GM04504 (cell line): ENCODE results near the gene MYBBP1A.
"Not testable (repeated sequence)": the region's sequence is repeated elsewhere in the genome, so short reads cannot be mapped to it uniquely, and the experiment has no call there.

ENCODE experiments used
- DNase-seq: peaks from one replicate; pipeline ENCODE4 v3.0.0-alpha.2; 2012; ENCODE audit warnings: low read depth

Gene MYBBP1A

DNA sequence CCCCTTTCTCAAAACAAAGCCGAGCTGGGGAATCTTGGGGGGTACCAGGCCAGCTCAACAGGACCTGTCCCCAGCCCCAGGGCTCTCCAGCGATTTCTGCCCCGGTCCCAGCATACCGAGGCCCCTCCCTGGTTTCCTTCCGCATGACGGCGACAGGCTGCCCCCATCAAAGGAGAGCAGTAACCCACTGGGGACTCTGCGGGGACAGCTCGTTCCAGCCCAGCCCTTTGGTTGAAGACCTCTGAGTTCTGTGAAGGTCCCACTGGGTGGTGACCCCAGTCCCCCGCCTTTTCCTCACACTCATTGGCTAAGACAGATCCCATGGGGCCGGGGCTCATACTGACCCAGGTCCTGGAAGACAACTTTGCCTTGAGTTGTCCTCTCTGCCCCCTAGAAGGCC lies 33.2 kb upstream of the MYBBP1A start:
- no peak for DNase-seq

GRCh38 chr17:4587803-4588202 lies 32.6 kb upstream of the MYBBP1A start:
- DNase-seq = no peak

DNA sequence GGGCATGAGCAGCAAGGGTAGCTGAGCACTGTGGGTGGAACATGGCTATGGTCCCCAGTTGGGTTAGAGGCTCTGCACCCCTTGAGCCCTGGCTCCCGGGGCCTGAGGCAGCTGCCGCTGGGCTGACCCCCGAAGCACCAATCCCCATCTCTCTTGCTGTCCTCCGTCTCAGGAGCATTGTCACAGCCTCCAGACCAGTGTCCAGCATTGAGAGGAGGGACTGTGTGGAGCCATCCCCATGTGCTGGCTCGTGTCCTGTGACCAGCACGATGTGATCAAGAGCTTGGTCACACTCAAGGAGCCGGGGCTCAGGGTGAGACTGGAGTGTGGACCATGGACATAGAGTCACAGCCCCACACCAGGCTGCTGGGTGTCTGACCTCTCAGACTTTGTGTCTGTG lies 32.0 kb upstream of the MYBBP1A start:
- DNase-seq = no peak

GRCh38 chr17:4586043-4586442 lies 30.9 kb upstream of the MYBBP1A start:
- no peak for DNase-seq

GRCh38 chr17:4585638-4585994 lies 30.4 kb upstream of the MYBBP1A start:
- no peak for DNase-seq

GRCh38 chr17:4584917-4585637 lies 29.9 kb upstream of the MYBBP1A start:
- no peak for DNase-seq

- DNase-seq = no peak
These were observed 29.1 kb upstream of the MYBBP1A start, which contains the start of gene SMTNL2 for GRCh38 chr17:4584101-4584916. TSS of gene SMTNL2 (plus strand) at chr17:4584529. CDS start at chr17:4584606, 77 bp downstream.

- no peak for DNase-seq
These were observed 28.6 kb upstream of the MYBBP1A start for GRCh38 chr17:4583782-4584100.

GRCh38 chr17:4583206-4583605 lies 28.0 kb upstream of the MYBBP1A start:
- DNase-seq = no peak

DNA sequence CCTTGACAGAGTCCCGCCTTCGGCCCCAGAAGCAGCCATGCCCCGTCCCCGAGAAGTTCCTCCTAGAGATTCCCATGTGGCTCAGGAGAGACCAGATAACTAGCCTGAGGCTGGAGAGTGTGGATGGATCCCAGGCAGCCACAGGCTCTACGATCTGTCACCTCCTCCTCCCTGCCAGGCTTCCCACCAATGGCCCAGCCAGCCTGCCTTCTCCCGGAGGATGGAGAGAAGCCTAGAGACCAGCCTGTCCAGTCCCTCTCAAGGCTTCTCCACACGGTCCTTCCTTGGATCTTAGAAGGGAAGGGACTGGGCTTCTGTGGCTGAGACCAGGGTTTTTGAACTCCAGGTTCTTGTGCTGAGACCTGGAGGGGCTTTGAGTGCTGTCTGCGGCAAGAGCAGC lies 27.5 kb upstream of the MYBBP1A start:
- no peak for DNase-seq

DNA sequence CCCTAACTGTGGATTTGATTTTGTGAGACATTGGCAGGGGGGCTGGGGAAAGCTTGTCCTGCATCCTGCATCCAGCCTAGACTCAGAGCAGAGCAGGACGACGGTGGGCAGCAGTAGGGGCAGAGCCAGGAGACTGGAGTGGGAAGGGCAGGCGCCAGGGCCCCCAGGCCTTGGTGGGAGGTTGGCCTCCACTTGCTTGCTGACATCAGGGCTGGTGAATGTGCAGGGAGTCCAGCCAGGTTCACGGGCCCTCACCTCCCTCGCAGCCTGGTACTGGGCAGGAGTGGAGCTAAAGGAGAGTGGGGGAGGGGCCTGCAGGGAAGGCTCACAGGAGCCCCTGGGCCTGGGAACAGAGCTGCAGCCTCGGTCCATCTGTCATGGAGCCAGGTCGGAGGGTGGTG lies 26.9 kb upstream of the MYBBP1A start:
- DNase-seq = no peak

- no peak for DNase-seq
These were observed 25.1 kb upstream of the MYBBP1A start for GRCh38 chr17:4580291-4580690.

- no peak for DNase-seq
These were observed 24.5 kb upstream of the MYBBP1A start for GRCh38 chr17:4579678-4580077.

DNA sequence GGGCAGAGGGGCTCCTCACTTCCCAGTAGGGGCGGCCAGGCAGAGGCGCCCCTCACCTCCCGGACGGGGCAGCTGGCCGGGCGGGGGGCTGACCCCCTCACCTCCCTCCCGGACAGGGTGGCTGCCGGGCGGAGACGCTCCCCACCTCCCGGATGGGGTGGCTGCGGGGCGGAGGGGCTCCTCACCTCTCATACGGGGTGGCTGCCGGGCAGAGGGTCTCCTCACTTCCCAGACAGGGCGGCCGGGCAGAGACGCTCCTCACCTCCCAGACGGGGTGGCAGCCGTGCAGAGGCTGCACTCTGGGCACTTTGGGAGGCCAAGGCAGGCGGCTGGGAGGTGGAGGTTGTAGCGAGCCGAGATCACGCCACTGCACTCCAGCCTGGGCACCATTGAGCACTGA lies 23.2 kb upstream of the MYBBP1A start:
- DNase-seq = not testable (repeated sequence)

DNA sequence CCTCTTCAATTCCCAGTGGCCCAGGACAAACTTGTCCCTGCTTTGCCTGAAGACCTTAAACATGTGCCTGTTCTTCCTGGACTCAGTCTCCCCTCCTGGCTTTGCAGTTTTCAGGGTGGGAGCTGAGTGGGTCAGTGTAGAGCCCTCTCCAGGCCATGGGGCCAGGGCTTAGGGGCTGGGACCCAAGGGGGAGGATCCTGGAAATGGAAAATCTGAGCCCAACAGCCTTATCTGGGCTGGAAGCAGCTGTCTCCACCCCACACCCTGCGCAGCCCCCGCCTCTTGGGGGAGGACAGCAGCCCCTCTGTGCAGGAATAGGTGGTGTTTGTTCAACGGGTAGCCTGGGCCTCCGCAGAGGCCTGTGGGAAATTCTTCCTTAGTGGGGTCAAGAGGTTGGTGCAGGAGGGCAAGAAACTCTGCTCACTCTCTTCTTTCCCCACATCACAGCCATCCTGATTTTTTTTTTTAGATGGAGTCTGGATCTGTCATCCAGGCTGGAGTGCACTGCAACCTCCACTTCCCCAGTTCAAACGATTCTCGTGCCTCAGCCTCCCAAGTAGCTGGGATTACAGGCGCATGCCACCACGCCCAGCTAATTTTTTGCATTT lies 22.3 kb upstream of the MYBBP1A start:
- no peak for DNase-seq

GRCh38 chr17:4576729-4577322 lies 21.6 kb upstream of the MYBBP1A start:
- no peak for DNase-seq

DNA sequence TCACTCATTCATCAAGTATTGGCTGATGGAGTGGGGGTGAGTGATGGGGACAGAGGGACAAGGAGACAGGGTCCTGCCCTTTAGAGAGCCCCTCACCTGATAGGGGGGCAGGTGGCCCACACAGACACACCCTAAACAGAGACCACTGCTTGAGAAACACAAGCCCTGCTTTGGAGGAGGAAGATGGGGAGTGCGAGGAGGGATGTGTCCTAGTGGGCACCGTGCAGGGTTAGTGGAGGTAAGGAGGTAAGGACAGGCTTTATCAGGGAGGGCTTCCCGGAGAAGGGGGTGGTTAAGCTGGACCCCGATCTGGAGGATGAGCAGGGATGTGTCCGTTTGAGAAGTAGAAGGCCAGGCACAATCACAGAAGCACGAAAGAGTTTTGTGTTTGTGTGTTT lies 21.0 kb upstream of the MYBBP1A start:
- no peak for DNase-seq

DNA sequence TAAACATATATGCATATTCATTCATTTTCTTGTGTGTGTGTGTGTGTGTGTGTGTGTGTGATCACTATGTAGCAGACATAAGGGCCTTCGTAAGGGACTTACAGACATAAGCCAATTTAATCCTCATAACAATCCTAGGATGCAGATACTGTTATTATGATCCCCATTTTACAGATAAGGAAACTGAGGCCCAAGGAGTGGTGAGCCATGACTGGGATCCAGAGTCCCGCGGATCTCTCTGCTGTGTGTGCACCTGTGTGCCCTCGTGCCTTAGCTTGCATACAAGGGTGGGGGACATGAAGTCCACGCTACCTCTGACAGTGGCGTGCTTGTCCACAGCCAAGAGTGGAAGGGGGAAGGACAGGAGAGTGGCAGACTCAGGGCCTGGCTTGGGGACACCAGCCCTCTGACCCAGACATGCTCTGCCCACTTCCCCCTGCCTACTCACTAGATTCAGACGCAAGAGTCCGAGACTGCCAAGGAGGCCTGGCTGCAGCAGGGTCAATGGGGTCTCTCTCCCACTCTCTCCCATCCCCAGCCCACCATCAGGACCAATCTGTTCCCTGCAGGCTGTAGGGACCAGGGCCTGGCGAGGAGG lies 19.4 kb upstream of the MYBBP1A start:
- DNase-seq = no peak

- DNase-seq = no peak
These were observed 18.5 kb upstream of the MYBBP1A start for GRCh38 chr17:4573669-4574068.

DNA sequence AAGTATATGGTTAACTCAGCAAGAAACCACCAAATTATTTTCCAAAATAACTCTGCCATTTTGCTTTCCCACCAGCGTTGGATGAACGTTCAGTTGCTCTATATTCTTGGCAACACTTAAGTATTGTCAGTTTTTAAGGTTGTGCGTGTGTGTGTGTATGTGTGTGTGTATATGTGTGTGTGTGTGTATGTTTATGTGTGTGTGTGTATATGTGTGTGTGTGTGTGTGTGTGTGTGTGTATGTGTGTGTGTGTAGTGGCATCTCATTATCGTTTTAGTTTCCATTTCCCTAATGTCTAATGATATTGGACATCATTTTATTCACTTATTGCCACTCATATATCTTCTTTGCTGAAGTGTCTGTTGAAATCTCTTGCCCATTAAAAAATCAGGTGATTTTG lies 17.9 kb upstream of the MYBBP1A start:
- no peak for DNase-seq

DNA sequence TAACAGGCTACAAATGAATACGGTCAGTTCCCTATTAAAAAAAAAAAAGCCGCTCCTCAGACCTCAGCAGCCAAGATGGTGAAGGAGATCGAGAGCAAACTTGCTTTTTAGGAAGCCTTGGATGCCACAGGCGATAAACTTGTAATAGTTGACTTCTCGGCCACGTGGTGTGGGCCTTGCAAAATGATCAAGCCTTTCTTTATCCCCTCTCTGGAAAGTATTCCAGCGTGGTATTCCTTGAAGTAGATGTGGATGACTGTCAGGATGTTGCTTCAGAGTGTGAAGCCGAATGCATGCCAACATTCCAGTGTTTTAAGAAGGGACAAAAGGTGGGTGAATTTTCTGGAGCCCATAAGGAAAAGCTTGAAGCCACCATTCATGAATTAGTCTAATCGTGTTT lies 16.9 kb upstream of the MYBBP1A start:
- DNase-seq = no peak

DNA sequence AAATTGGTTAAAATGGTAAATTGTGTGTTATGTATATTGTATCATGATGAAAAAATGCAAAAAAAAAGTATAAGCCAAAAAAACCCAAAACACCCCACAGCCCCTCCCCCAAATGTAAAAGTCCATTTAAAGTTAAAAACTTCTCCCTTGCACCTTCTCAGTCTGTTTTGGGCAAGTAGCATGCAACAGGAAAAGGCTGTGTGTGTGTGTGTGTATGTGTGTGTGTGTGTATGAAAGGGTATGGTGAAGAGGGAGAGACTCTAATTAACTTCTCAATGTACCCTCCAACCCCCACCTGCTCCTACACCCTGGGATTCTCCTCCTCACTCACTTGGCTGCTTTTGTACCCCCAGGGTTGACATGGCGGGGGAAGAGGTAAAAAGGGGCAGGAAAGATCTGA lies 14.4 kb upstream of the MYBBP1A start:
- no peak for DNase-seq

GRCh38 chr17:4566785-4567184 lies 11.6 kb upstream of the MYBBP1A start:
- no peak for DNase-seq
